Trophoblast cell (in vitro differentiated cells and primary cell): ENCODE results near the gene HLTF.

Experiments
- DNase-seq, 2 donors: peaks; one replicate each; pipeline ENCODE4 v3.0.0-alpha.2; 2016
- H2AFZ ChIP-seq: 2 replicates; pipeline ENCODE4 v1.6.1; 2013; ENCODE audit warnings: low read length, moderate library complexity, mild to moderate bottlenecking; ENCODE audit not compliant: insufficient read depth, poor library complexity
- H2AK5ac ChIP-seq: 2 replicates; pipeline ENCODE4 v1.6.1; 2013; ENCODE audit warnings: mild to moderate bottlenecking, low read length
- H2BK120ac ChIP-seq: 2 replicates; pipeline ENCODE4 v1.6.1; 2013; ENCODE audit warnings: low read length, mild to moderate bottlenecking, moderate library complexity; ENCODE audit not compliant: insufficient read depth, poor library complexity
- H2BK12ac ChIP-seq: 2 replicates; pipeline ENCODE4 v1.6.1; 2013; ENCODE audit warnings: mild to moderate bottlenecking, low read length, moderate library complexity
- H2BK5ac ChIP-seq: 2 replicates; pipeline ENCODE4 v1.6.1; 2013; ENCODE audit warnings: low read length, low read depth, moderate library complexity, mild to moderate bottlenecking; ENCODE audit not compliant: poor library complexity
- H3K14ac ChIP-seq: 2 replicates; pipeline ENCODE4 v1.6.1; 2013; ENCODE audit warnings: mild to moderate bottlenecking, low read length
- H3K18ac ChIP-seq: 2 replicates; pipeline ENCODE4 v1.6.1; 2013; ENCODE audit warnings: mild to moderate bottlenecking, low read length
- H3K23ac ChIP-seq: 2 replicates; pipeline ENCODE4 v1.6.1; 2013; ENCODE audit warnings: low read length
- H3K27ac ChIP-seq: 2 replicates; pipeline ENCODE4 v1.5.1; 2013; ENCODE audit warnings: low read depth, mild to moderate bottlenecking, inconsistent platforms, low read length, moderate library complexity
- H3K27me3 ChIP-seq: 2 replicates; pipeline ENCODE4 v1.6.1; 2013; ENCODE audit warnings: inconsistent platforms, mild to moderate bottlenecking, low read length, moderate library complexity; ENCODE audit not compliant: insufficient read depth
- H3K36me3 ChIP-seq, 2 experiments: 1 replicate in 1 of 2; 2 replicates in 1 of 2; pipeline ENCODE4 v1.6.1; 2013; ENCODE audit warnings: low read length in 2 of 2, mild to moderate bottlenecking in 2 of 2, moderate library complexity in 1 of 2; ENCODE audit not compliant: insufficient read depth in 2 of 2, control insufficient read depth in 1 of 2
- H3K4ac ChIP-seq: 2 replicates; pipeline ENCODE4 v1.6.1; 2013; ENCODE audit warnings: low read depth, mild to moderate bottlenecking, low read length, moderate library complexity
- H3K4me1 ChIP-seq, 2 experiments: 1 replicate in 1 of 2; 2 replicates in 1 of 2; pipeline ENCODE4 v1.6.1; 2013; ENCODE audit warnings: low read length in 2 of 2, mild to moderate bottlenecking in 2 of 2, moderate library complexity in 1 of 2; ENCODE audit not compliant: insufficient read depth in 2 of 2, control insufficient read depth in 1 of 2
- H3K4me2 ChIP-seq: 2 replicates; pipeline ENCODE4 v1.6.1; 2013; ENCODE audit warnings: inconsistent platforms, mild to moderate bottlenecking, low read length, moderate library complexity
- H3K4me3 ChIP-seq: 2 replicates; pipeline ENCODE4 v1.5.1; 2013; ENCODE audit warnings: mild to moderate bottlenecking, low read depth, low read length, inconsistent platforms
- H3K79me1 ChIP-seq: one replicate; pipeline ENCODE4 v1.6.1; 2013; ENCODE audit warnings: low read length
- H3K79me2 ChIP-seq: 2 replicates; pipeline ENCODE4 v1.6.1; 2013; ENCODE audit warnings: low read length, mild to moderate bottlenecking; ENCODE audit not compliant: control insufficient read depth, insufficient read depth, poor library complexity
- H3K9ac ChIP-seq: 2 replicates; pipeline ENCODE4 v1.6.1; 2013; ENCODE audit warnings: mild to moderate bottlenecking, low read length
- H3K9me3 ChIP-seq: 2 replicates; pipeline ENCODE4 v1.6.1; 2013; ENCODE audit warnings: low read depth, mild to moderate bottlenecking, control low read depth, inconsistent platforms, low read length; ENCODE audit not compliant: insufficient read depth
- H4K12ac ChIP-seq: 2 replicates; pipeline ENCODE4 v1.6.1; 2013; ENCODE audit warnings: low read depth, mild to moderate bottlenecking, low read length, moderate library complexity
- H4K8ac ChIP-seq: 2 replicates; pipeline ENCODE4 v1.6.1; 2013; ENCODE audit warnings: low read depth, mild to moderate bottlenecking, low read length, moderate library complexity
- H4K91ac ChIP-seq: one replicate; pipeline ENCODE4 v1.6.1; 2013; ENCODE audit warnings: low read depth, mild to moderate bottlenecking, low read length, moderate library complexity
- WGBS: extraction: QIAGEN DNeasy Blood & Tissue Kit; methylation state at CpG from one replicate; pipeline ENCODE4 v1.1.7; 2013; ENCODE audit warnings: missing lambda C conversion rate; ENCODE audit not compliant: insufficient read length, insufficient coverage; ENCODE audit errors: extremely low coverage; 5-methylcytosine and 5-hydroxymethylcytosine counted together

Gene HLTF

GRCh38 chr3:149026718-149027117 is 59.6 kb downstream of the HLTF start:
- peaks cover 2% of the 10 kb centered on the region for H3K9me3 ChIP-seq
- WGBS, result no CpG with 5 or more reads among the region's 4 CpGs
- H2AFZ ChIP-seq, result no peak overlapping the region
- H3K4me3 ChIP-seq, result no peak overlapping the region
- no peak overlapping the region for H3K4ac ChIP-seq
- H2BK120ac ChIP-seq, result no peak overlapping the region
- H4K8ac ChIP-seq, result no peak overlapping the region
- H3K23ac ChIP-seq, result no peak overlapping the region
- no peak overlapping the region for H2BK5ac ChIP-seq
- H3K79me1 ChIP-seq, result no peaks in the 10 kb centered on the region
- H3K27me3 ChIP-seq, result no peaks in the 10 kb centered on the region
- no peak overlapping the region for H2BK12ac ChIP-seq
- no peak overlapping the region for H3K14ac ChIP-seq
- no peaks in the 10 kb centered on the region for H3K4me1 ChIP-seq
- no peak overlapping the region for H4K91ac ChIP-seq
- no peak for DNase-seq
- no peaks in the 10 kb centered on the region for H3K79me2 ChIP-seq
- no peak overlapping the region for H3K27ac ChIP-seq
- no peak overlapping the region for H3K4me2 ChIP-seq
- peaks cover 2 to 11% of the 10 kb centered on the region in 2 experiments for H3K36me3 ChIP-seq
- no peak overlapping the region for H3K9ac ChIP-seq
- no peak overlapping the region for H2AK5ac ChIP-seq
- no peak overlapping the region for H4K12ac ChIP-seq
- no peak overlapping the region for H3K18ac ChIP-seq

GRCh38 chr3:149023951-149024350 is 62.4 kb downstream of the HLTF start:
- no CpG with 5 or more reads among the region's 3 CpGs for WGBS
- Histone ChIP-seq H3K27ac (no peak overlapping the region), H2AK5ac (no peak overlapping the region), H2AFZ (no peak overlapping the region), H3K14ac (no peak overlapping the region), H3K4me2 (no peak overlapping the region), H3K27me3 (no peaks in the 10 kb centered on the region), H3K4me1 (peaks cover 0 to 2% of the 10 kb centered on the region in 2 experiments), H4K12ac (no peak overlapping the region), H3K4ac (no peak overlapping the region), H3K36me3 (peaks cover 2 to 11% of the 10 kb centered on the region in 2 experiments), H3K4me3 (no peak overlapping the region), H3K9me3 (peaks cover 2% of the 10 kb centered on the region), H3K18ac (no peak overlapping the region), H3K9ac (no peak overlapping the region), H3K23ac (no peak overlapping the region), H2BK12ac (no peak overlapping the region), H2BK5ac (no peak overlapping the region), H3K79me1 (no peaks in the 10 kb centered on the region), H4K8ac (no peak overlapping the region), H2BK120ac (no peak overlapping the region), H3K79me2 (no peaks in the 10 kb centered on the region), H4K91ac (no peak overlapping the region)
- no peak for DNase-seq

DNA sequence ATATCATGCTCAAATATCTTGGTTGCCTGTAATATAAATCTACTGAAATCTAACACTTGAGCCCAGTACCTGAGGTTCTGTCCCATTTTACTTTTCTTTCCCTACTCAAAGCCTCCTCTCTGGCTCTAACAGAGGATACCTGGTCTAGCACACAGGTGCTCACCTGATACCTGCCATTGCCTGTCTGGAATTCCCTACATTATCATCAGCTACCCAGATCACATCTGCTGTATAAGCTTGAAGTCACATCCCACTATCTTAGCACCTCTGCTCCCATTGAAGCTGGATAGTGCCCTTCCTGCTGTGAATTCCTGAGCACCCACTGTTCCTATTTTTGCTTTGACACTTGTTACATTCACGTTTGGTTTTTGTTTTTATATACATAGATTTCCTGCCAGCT is 64.5 kb downstream of the HLTF start:
- H3K27ac ChIP-seq, result no peak overlapping the region
- no peak overlapping the region for H2AFZ ChIP-seq
- H3K4ac ChIP-seq, result no peak overlapping the region
- no peaks in the 10 kb centered on the region for H3K27me3 ChIP-seq
- no CpG with 5 or more reads among the region's 1 CpG for WGBS
- no peaks in the 10 kb centered on the region for H3K79me2 ChIP-seq
- no peak for DNase-seq
- H3K18ac ChIP-seq, result no peak overlapping the region
- H3K4me1 ChIP-seq, result peaks cover 0 to 2% of the 10 kb centered on the region in 2 experiments
- H2BK12ac ChIP-seq, result no peak overlapping the region
- H3K23ac ChIP-seq, result no peak overlapping the region
- H2BK5ac ChIP-seq, result no peak overlapping the region
- H3K9me3 ChIP-seq, result peaks cover 2% of the 10 kb centered on the region
- H3K9ac ChIP-seq, result no peak overlapping the region
- H3K79me1 ChIP-seq, result no peaks in the 10 kb centered on the region
- no peak overlapping the region for H2AK5ac ChIP-seq
- no peak overlapping the region for H4K12ac ChIP-seq
- no peak overlapping the region for H3K14ac ChIP-seq
- peaks cover 2 to 9% of the 10 kb centered on the region in 2 experiments for H3K36me3 ChIP-seq
- no peak overlapping the region for H3K4me2 ChIP-seq
- H4K8ac ChIP-seq, result no peak overlapping the region
- no peak overlapping the region for H3K4me3 ChIP-seq
- H4K91ac ChIP-seq, result no peak overlapping the region
- no peak overlapping the region for H2BK120ac ChIP-seq

DNA sequence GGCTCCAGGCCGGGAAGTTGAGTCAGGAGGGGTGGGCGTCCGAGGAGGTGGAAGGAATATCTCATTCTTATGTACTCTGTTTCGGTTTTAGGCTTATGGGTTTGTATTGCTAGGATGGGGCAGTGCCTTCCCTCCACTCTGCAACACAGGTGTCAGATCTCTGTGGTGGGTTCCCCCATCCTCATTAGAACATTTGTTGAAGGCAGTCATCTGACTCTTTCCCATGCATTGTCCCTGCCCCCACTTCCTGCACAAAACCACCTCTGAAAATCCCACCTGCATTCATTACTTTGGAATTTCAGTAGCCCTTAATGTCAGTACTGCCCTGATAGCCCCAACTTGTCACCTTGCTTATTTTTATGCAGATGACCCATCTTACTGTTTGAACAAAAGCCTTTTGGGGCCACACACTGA is 65.5 kb downstream of the HLTF start:
- peaks cover 2 to 9% of the 10 kb centered on the region in 2 experiments for H3K36me3 ChIP-seq
- H2AK5ac ChIP-seq, result no peak overlapping the region
- H3K4me1 ChIP-seq, result peaks cover 0 to 2% of the 10 kb centered on the region in 2 experiments
- H2AFZ ChIP-seq, result no peak overlapping the region
- no peaks in the 10 kb centered on the region for H3K27me3 ChIP-seq
- H3K18ac ChIP-seq, result no peak overlapping the region
- no peak overlapping the region for H2BK120ac ChIP-seq
- DNase-seq, result no peak
- peaks cover 2% of the 10 kb centered on the region for H3K9me3 ChIP-seq
- H3K4ac ChIP-seq, result no peak overlapping the region
- H4K8ac ChIP-seq, result no peak overlapping the region
- no peaks in the 10 kb centered on the region for H3K79me2 ChIP-seq
- no peak overlapping the region for H2BK5ac ChIP-seq
- no peak overlapping the region for H3K4me2 ChIP-seq
- no peak overlapping the region for H3K9ac ChIP-seq
- no peak overlapping the region for H4K91ac ChIP-seq
- no CpG with 5 or more reads among the region's 4 CpGs for WGBS
- H3K79me1 ChIP-seq, result no peaks in the 10 kb centered on the region
- H3K27ac ChIP-seq, result no peak overlapping the region
- H3K14ac ChIP-seq, result no peak overlapping the region
- no peak overlapping the region for H2BK12ac ChIP-seq
- no peak overlapping the region for H3K23ac ChIP-seq
- H3K4me3 ChIP-seq, result no peak overlapping the region
- H4K12ac ChIP-seq, result no peak overlapping the region
